HG02588 (cell line): ENCODE data around the gene BTBD10.
A peak's percentile ranks its signal among the peaks of the same experiment; 100 is the strongest.

Experiments used
- ATAC-seq: cut with Tn5 transposase; IDR thresholded peaks from one replicate; pipeline ENCODE4 v1.9.1; 2021; ENCODE audit warnings: mild to moderate bottlenecking, moderate library complexity; ENCODE audit not compliant: unreplicated experiment

The BTBD10 gene

DNA sequence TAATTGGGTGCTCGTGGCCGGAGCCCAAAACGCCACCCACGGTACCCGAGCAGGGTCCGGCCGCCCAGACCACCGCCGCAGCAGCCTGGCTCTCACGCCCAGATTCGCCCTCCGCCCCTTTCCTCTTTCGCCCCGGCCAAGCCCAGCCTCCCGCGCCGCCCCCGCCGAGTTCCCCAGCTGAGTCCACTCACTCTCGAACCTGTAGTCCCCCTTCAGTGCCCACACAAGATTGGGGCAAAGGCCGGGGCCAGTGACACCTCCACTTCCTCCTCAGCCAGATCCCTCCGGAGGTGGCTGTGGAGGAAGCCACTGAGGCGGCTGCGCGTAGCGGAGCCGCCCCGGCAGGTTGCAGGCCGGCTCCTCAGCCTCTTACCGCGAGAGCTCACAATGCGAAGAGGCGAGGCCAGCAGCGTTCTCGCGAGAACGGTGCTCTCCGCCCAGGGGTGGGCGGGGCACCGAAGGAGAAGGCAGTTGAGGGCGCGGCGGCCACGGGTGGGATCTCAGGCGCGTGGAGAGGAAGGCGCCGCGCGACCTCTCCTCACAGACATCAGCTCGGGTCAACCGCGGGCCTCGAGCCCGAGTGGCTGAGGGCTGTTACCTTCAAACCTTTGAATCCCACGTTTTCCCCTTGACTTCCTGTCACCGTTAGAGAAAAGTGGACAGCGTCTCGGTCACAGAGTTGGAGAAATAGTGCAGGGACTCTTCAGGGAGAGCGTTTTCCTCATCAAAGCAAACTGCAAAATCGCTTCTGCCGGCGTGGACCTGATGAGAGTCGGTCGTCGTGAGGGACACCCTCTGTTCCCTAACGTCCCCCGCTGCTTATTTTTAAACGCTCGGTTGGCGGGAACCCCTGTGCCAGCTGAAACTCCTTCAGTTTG is at the start of gene BTBD10:
BTBD10 (minus strand) TSS at position 322 of the 878 bp plus-strand sequence. CDS start 18,098 bp downstream, outside the sequence.
- peak; percentile 97 for ATAC-seq

GRCh38 chr11:13503393-13503792 is 40.4 kb upstream of the BTBD10 start:
- ATAC-seq: no peak

DNA sequence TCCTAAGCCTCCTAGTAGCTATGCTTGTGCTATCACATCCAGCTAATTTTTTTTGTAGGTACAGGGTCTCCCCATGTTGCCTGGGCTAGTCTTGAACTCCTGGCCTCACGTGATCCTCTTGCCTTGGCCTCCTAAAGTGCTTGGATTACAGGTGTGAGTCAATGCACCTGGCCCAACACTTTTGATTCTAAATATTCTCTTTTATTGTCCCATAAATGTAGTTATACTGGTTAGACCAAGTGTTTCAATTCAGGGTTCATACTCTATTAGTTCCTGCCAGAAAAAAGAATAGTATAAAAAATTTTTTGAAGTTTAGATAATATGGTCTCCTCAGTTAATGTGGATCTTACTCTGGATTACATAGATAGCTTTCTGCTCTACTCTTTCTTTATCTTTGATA is 39.5 kb upstream of the BTBD10 start:
- ATAC-seq: no peak

DNA sequence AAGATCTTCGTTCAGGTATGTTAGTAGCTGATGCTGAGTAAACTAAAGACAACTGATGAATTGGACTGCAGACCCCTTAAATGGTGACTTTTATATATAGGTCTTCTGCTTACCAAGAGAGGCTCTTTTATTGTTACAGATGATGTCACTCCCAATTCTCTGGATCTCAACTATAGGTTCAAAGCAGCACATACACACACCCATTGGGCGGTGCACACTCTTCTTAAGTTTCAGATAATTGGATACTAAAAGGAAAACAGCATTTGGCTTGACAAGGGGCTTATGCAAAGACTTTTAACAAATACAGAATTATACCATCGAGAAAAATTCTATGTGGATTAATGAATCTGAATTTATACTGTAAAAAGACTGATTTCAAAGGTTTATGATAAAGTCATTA is 32.9 kb upstream of the BTBD10 start, which contains the start of gene PTH:
PTH (minus strand) TSS at position 69 of the 400 bp plus-strand sequence. CDS start 3,142 bp downstream, outside the sequence.
- no peak for ATAC-seq

DNA sequence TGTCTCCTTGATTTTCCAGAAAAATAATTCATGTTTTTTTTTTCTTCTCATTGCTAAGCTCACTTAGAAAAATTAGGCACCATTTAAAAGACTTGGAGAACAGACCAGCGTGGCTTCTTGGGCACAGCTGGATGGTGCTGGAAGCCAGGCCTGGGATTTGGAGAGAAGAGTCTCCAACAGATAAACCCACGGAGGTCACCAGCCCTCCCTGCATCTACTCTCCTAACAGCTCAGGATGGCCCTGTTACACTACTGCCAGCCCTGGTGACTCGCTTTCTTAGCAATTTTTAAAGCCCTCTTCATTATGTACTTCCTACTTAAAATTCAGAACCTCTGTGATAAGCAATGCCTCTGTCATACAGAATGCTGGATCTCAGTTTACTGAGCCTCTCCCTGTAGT is 31.0 kb upstream of the BTBD10 start:
- ATAC-seq: no peak

GRCh38 chr11:13487661-13488030 is 24.6 kb upstream of the BTBD10 start:
- no peak for ATAC-seq

DNA sequence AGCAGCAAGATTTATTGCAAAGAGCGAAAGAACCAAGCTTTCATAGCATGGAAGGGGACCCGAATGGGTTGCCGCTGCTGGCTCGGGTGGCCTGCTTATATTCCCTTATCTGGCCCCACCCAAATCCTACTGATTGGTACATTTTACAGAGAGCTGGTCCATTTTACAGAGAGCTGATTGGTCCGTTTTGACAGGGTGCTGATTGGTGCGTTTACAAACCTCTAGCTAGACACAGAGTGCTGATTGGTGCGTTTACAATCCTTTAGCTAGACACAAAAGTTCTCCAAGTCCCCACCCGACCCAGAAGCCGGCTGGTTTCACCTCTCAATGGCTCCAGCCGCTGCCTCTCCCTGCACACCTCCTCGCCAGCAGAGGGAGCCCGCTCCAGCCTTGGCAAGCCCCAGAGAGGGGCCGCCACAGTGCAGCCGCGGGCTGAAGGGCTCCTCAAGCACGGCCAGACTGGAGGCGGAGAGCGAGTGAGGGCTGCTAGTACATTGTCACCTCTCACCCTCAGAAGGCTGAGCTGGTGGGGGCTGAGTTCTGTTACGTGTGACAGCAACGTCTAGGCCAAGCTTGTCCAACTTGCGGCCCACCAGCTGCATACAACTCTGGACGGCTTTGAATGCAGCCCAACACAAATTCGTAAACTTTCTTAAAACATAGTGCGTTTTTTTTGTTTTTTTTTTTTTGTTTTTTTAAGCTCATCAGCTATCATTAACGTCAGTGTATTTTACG is 24.1 kb upstream of the BTBD10 start:
- ATAC-seq: no peak

DNA sequence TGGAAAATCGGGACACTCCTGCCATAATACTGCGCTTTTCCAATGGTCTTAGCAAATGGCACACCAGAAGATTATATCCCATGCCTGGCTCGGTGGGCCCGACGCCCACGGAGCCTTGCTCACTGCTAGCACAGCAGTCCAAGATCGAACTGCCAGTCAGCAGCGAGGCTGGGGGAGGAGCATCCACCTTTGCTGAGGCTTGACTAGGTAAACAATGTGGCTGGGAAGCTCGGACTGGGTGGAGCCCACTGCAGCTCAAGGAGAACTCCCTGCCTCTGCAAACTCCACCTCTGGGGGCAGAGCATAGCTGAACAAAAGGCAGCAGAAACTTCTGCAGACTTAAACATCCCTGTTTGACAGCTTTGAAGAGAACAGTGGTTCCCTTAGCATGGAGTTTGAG is 17.2 kb upstream of the BTBD10 start:
- ATAC-seq: no peak

GRCh38 chr11:13479688-13480087 is 16.7 kb upstream of the BTBD10 start:
- ATAC-seq: no peak

GRCh38 chr11:13475091-13475490 is 12.1 kb upstream of the BTBD10 start:
- no peak for ATAC-seq

GRCh38 chr11:13473013-13473722 is 10.1 kb upstream of the BTBD10 start:
- ATAC-seq: no peak

DNA sequence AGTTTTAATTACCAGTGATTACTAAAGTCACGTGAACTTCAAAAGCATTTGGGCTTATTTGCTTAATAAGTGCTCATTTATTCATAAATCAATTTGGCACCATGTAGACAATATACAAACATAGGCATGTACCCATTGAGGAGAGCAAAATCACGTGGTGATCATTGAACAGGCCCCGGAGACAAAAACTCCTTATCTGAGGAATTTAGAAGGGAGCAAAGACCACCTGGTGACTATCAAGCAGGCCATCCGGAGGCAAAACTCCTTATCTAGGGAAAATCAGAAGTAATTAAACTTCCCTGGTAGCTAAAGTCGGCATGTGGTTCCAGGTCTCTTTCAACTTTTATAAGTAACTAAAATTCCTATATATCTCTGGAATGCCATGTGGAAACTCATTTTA is 5.7 kb upstream of the BTBD10 start:
- ATAC-seq: no peak

GRCh38 chr11:13465909-13466371 is 2.9 kb upstream of the BTBD10 start:
- ATAC-seq: no peak

GRCh38 chr11:13463779-13464290 is 813 bp upstream of the BTBD10 start:
- no peak for ATAC-seq

DNA sequence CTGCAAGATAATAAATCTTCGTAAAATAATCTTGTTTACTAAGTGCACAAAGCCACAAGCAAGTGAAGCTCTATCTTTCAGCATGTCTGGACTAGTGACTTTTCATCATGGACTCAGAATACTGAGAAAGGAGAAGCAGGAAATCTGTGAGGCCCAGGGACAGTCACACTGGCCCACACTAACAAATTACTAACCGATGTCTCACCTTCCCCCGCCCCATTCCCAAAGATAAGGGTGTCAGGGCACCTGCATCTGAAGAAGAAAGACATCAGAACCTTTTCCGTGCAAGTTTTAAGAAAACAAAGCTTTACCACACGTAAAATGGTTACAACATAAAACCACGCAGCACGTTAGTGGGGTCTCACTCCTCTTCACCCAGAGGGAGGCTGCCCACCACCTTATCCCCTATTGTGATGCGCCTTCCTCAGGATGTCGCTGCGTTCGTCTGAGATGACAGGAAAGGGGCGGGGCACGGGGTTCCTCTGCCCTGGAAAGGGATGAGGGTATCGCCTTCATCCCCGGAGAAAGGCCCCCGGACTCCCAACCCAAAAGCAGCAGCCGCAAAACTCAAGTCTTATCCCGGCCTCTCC is 616 bp downstream of the BTBD10 start:
- ATAC-seq: peak; percentile 30

DNA sequence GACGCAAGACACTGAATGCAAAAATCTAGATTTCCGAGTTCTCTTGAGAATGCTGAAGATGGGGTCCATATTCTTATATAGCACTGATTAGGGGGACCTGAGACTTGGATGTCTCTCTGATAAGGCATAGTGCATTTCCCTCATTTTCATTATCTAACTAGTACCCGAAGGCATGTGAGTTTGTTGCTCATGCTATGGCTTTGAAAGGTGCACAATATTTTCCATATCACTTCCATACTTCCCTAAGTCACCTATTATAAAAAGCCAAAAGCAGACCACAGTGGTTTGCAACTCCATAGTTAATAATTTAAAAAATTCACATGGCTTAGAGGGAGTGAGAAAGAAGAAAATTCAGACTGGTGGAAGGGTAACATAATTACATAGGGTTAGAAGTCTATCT is 1.7 kb downstream of the BTBD10 start:
- ATAC-seq: no peak

GRCh38 chr11:13450832-13451397 is 12.1 kb downstream of the BTBD10 start:
- ATAC-seq: no peak

GRCh38 chr11:13449522-13449921 is 13.5 kb downstream of the BTBD10 start:
- no peak for ATAC-seq

GRCh38 chr11:13448876-13449275 is 14.1 kb downstream of the BTBD10 start:
- ATAC-seq: no peak

- ATAC-seq: no peak
These were observed 16.6 kb downstream of the BTBD10 start for GRCh38 chr11:13446444-13446843.
